HepG2 (cell line): Measurements from ENCODE around the gene MLST8. TPM values are rescaled to one million over a fixed set of nuclear protein-coding genes. Genes with fewer than 3 reads are reported as not detected.

ENCODE experiments used
- ATF2 ChIP-seq: sonication (generic); formaldehyde crosslinking; IDR thresholded peaks from 2 replicates; pipeline ENCODE4 v1.4.0; 2020; ENCODE audit warnings: missing genetic modification reagents
- JUNB ChIP-seq: sonication (generic); formaldehyde crosslinking; IDR thresholded peaks from 2 replicates; pipeline ENCODE4 v1.8.0; 2022; ENCODE audit warnings: missing genetic modification reagents, mild to moderate bottlenecking, borderline replicate concordance
- KMT2A ChIP-seq: sonication (generic); formaldehyde crosslinking; IDR thresholded peaks from 2 replicates; pipeline ENCODE4 v1.4.0; 2020; ENCODE audit warnings: missing genetic modification reagents
- KMT2B ChIP-seq: IDR thresholded peaks from 2 replicates; pipeline ENCODE4 v1.6.1; 2016; ENCODE audit warnings: missing genetic modification reagents, missing compliant biosample characterization
- PITX1 ChIP-seq: sonication (generic); formaldehyde crosslinking; IDR thresholded peaks from 2 replicates; pipeline ENCODE4 v1.5.1; 2020; ENCODE audit warnings: mild to moderate bottlenecking, missing genetic modification reagents
- RNF219 ChIP-seq: sonication (generic); formaldehyde crosslinking; IDR thresholded peaks from 2 replicates; pipeline ENCODE4 v1.5.0; 2020; ENCODE audit warnings: mild to moderate bottlenecking, missing genetic modification reagents
- SP140L ChIP-seq: sonication (generic); formaldehyde crosslinking; IDR thresholded peaks from 2 replicates; pipeline ENCODE4 v1.4.0; 2020; ENCODE audit warnings: missing genetic modification reagents, borderline replicate concordance
- ZBTB26 ChIP-seq: IDR thresholded peaks from 2 replicates; pipeline ENCODE4 v1.6.1; 2016; ENCODE audit warnings: missing compliant biosample characterization, missing genetic modification reagents, borderline replicate concordance
- ZBTB40 ChIP-seq, 2 experiments: fragments of 450-650 bp in 1 of 2; sonication (generic) in 1 of 2; formaldehyde crosslinking in 1 of 2; IDR thresholded peaks; 2 replicates each; pipeline versions ENCODE4 v1.6.1 to v1.8.0; 2016 to 2022; ENCODE audit warnings: antibody characterized with exemption in 1 of 2, mild to moderate bottlenecking in 1 of 2, missing genetic modification reagents in 1 of 2
- ZFP1 ChIP-seq: IDR thresholded peaks from 2 replicates; pipeline ENCODE4 v1.6.1; 2016
- ZNF615 ChIP-seq: sonication (generic); formaldehyde crosslinking; IDR thresholded peaks from 2 replicates; pipeline ENCODE4 v1.5.0; 2020; ENCODE audit warnings: mild to moderate bottlenecking, missing genetic modification reagents, borderline replicate concordance
- ZNF691 ChIP-seq: sonication (generic); formaldehyde crosslinking; IDR thresholded peaks from 2 replicates; pipeline ENCODE4 v1.4.0; 2020; ENCODE audit warnings: missing genetic modification reagents, low read depth, mild to moderate bottlenecking, borderline replicate concordance
- polyA plus RNA-seq, 8 experiments: library from polyadenylated mRNA; depleted of rRNA in 3 of 8; stranded (reverse) in 7 of 8; unstranded in 1 of 8; fragments of >200 nt; fragmentation: Illumina TruSeq in 4 of 8; extraction: Trizol in 4 of 8; gene quantifications; 2 replicates each; pipeline versions ENCODE4 v1.2.1 to v1.2.3, GENCODE V29; 2011 to 2016; ENCODE audit warnings: low read depth in 4 of 8, missing spikeins in 1 of 8, mixed read lengths in 1 of 8; ENCODE audit not compliant: insufficient read depth in 1 of 8
- total RNA-seq, 5 experiments: library from RNA; depleted of rRNA; stranded (reverse); fragments of >200 nt; fragmentation: Illumina TruSeq; extraction: Trizol; gene quantifications; 2 replicates each; pipeline ENCODE4 v1.2.3, GENCODE V29; 2016; ENCODE audit warnings: low read depth in 1 of 5

MLST8 gene
- total and polyA plus RNA-seq, 2 of the 13 experiments (the other 11 are each of a cell fraction or from before 2014, with no cell fraction given), result 30.8 to 72.7 TPM

GRCh38 chr16:2157480-2158261, 47.6 kb upstream of the MLST8 start (continued):
- TF ChIP-seq ZBTB40 (IDR thresholded peaks at IDR 0.05) (no peak), ZBTB40 (CRISPR knock-in tag; IDR thresholded peaks at IDR 0.05) (peak; percentile 82; the same call in 1 of the 2 replicates), PITX1 (CRISPR knock-in tag) (peak; percentile 78), ZFP1 (CRISPR knock-in tag) (0 out of 2 replicates have a peak, but pooled peaks have one; percentile 43), JUNB (no peak), ATF2 (CRISPR knock-in tag) (0 out of 2 replicates have a peak, but pooled peaks have one; percentile 48), RNF219 (CRISPR knock-in tag) (no peak), KMT2A (CRISPR knock-in tag) (peak; percentile 72; the same call in 1 of the 2 replicates), KMT2B (CRISPR knock-in tag) (no peak; the same call in 1 of the 2 replicates), SP140L (no peak), ZNF615 (CRISPR knock-in tag) (no peak), ZNF691 (CRISPR knock-in tag) (peak; percentile 37; the same call in 1 of the 2 replicates), ZBTB26 (peak; percentile 69; the same call in 1 of the 2 replicates)
